Measurements from ENCODE around the gene MVB12B. TPM values are rescaled to one million over a fixed set of nuclear protein-coding genes. Genes with fewer than 3 reads are reported as not detected.

MVB12B gene
- total and polyA plus RNA-seq, 8 donors = 2.6 to 6.7 (median 4.0) TPM

DNA sequence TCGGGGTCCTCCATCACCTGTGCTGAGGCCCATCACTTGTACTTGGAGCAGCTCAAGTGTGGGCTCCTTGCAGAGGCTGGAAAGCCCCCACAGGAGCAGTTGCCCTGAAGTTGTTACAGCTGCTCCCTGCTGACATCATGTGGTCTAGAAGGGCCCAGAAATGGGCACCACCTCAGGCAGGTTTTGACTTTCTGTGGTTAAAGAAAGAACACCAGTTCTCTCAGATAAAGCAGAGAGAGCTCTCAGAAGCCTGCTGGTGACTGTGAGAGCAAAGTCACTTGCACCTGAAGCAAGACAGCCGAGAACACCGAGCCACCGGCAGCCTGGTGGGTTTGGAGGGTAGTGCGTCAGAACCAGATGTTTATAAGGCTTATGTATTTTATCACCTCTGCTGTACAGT lies 70.4 kb downstream of the MVB12B start:
- FAIRE-seq (no peak), DNase-seq (no peak), ATAC-seq (no peak)
- no peak overlapping the region for H3K27ac ChIP-seq
- TF ChIP-seq, protein P1, sequence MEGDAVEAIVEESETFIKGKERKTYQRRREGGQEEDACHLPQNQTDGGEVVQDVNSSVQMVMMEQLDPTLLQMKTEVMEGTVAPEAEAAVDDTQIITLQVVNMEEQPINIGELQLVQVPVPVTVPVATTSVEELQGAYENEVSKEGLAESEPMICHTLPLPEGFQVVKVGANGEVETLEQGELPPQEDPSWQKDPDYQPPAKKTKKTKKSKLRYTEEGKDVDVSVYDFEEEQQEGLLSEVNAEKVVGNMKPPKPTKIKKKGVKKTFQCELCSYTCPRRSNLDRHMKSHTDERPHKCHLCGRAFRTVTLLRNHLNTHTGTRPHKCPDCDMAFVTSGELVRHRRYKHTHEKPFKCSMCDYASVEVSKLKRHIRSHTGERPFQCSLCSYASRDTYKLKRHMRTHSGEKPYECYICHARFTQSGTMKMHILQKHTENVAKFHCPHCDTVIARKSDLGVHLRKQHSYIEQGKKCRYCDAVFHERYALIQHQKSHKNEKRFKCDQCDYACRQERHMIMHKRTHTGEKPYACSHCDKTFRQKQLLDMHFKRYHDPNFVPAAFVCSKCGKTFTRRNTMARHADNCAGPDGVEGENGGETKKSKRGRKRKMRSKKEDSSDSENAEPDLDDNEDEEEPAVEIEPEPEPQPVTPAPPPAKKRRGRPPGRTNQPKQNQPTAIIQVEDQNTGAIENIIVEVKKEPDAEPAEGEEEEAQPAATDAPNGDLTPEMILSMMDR (IDR thresholded peaks at IDR 0.05) = no peak
- 86 to 88% methylated on average over 5 of the region's 5 CpGs for WGBS, 2 donors
- no peaks in the 10 kb centered on the region for H3K27me3 ChIP-seq
- no peaks in the 10 kb centered on the region for H3K4me1 ChIP-seq
- intact Hi-C loops (cut with DNase I) = loop anchor here in 1 of 3 donors (5.0 kb wide), 2 partner anchors 95 to 990 kb away; no protein-coding TSS in a partner anchor
- H3K36me3 ChIP-seq = peaks cover 0 to 8% (median 0%) of the 10 kb centered on the region in 3 donors
- no peak overlapping the region for H3K4me3 ChIP-seq
- H3K9me3 ChIP-seq = no peaks in the 10 kb centered on the region

DNA sequence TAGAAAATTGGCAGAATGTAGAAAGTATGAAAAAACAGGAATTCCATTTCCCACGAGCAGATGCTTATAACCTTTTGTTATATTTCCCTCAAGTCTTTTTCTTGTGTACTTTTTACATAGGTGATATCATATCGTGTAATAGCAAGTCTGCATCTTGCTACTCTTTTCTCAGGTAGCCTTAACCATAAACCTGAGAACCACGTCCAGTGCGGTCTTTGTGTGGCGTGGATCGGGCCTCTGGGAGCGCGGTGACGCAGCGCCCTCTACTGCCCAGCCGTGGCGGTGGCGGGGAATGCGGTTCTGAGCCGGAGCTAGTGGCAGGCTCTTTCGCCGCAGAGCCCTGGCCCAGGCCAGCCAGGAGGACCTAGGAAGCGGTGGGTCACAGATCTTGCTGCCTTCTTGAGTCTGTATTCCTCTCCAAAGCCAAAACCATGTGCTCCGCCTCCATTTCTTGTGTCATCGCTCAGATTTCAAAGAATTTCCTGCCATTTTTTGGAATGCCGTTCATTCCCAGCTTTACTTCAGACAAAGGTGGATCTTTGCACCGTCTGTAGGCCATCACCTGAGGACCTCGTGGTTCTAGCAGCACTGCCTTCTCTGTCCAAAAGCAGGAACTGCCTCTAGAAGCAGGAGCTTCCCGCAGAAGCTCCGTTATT lies 71.9 kb downstream of the MVB12B start:
- WGBS, 2 donors = 22% methylated on average over 25 of the region's 25 CpGs

DNA sequence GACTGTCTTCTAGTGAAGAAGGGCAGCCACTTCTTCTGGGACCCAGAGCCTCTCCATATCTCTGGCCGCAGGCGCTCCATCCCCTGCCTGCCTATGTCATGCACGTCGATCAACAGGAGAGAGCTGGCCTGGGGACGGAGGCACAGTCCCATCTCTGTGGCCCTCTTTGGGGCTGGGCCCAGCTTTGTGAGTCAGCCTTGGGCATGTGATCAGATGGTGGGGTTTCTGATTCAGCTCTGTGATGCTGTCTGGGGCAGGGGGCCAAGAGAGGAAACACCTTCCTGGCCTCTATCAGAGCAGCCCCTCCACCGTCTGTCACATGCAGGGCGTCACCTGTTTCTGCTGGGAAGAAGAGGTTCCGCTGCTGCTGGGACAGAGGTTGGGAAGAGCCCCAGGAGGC lies 72.6 kb downstream of the MVB12B start:
- Histone ChIP-seq H3K4me3 (no peak overlapping the region), H3K36me3 (no peaks in the 10 kb centered on the region), H3K27me3 (no peaks in the 10 kb centered on the region), H3K4me1 (no peaks in the 10 kb centered on the region), H3K9me3 (no peaks in the 10 kb centered on the region), H3K27ac (no peak overlapping the region)
- TF ChIP-seq, protein P1 (IDR thresholded peaks at IDR 0.05) = no peak
- no peak for DNase-seq
- intact Hi-C loops (cut with DNase I) = loop anchor here in 1 of 3 donors (5.0 kb wide), 2 partner anchors 97 to 992 kb away; no protein-coding TSS in a partner anchor
- no peak for FAIRE-seq
- ATAC-seq = no peak
- WGBS, 2 donors = 88 to 97% methylated on average over 8 of the region's 8 CpGs

More for the DNA sequence above, 71.9 kb downstream of the MVB12B start:
- ATAC-seq (peak; percentile 89 to 98 (median 96)), DNase-seq (peak; percentile 54 to 96 (median 78)), FAIRE-seq (no peak)
- no peaks in the 10 kb centered on the region for H3K36me3 ChIP-seq
- intact Hi-C loops (cut with DNase I) = loop anchor here in 1 of 3 donors (5.0 kb wide), 2 partner anchors 96 to 991 kb away; no protein-coding TSS in a partner anchor
- no peaks in the 10 kb centered on the region for H3K27me3 ChIP-seq
- H3K4me3 ChIP-seq = no peak overlapping the region
- no peaks in the 10 kb centered on the region for H3K4me1 ChIP-seq
- H3K27ac ChIP-seq = no peak overlapping the region
- TF ChIP-seq, protein P1 (IDR thresholded peaks at IDR 0.05) = peak; percentile 83 to 96 (median 89)
- H3K9me3 ChIP-seq = no peaks in the 10 kb centered on the region

DNA sequence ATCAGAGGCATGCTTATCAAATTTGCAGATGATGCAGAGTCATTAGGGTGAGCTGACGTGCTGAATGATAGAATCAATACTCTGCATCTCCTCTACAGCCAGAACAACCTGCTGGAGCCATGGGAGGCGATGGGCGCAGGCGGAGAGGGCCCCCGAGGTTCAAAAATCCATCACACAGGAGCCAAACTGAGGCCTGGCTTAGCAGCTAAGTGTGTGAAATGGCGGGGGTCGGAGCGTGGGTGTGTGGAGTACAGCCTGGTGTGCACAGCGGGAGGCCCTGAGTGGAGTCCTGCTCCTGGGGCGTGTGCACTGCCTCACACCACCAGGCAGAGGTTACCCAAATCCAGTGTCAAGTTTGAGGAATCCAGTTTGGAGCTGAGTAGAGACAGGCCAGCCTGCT lies 73.2 kb downstream of the MVB12B start:
- TF ChIP-seq, protein P1 (IDR thresholded peaks at IDR 0.05) = no peak
- Histone ChIP-seq H3K27me3 (no peaks in the 10 kb centered on the region), H3K4me1 (no peaks in the 10 kb centered on the region), H3K36me3 (no peaks in the 10 kb centered on the region), H3K9me3 (no peaks in the 10 kb centered on the region), H3K4me3 (no peak overlapping the region), H3K27ac (no peak overlapping the region)
- FAIRE-seq (no peak), ATAC-seq (no peak), DNase-seq (no peak)
- intact Hi-C loops (cut with DNase I) = loop anchor here in 1 of 3 donors (5.0 kb wide), 2 partner anchors 97 to 992 kb away; no protein-coding TSS in a partner anchor
- WGBS, 2 donors = 92 to 93% methylated on average over 10 of the region's 10 CpGs

DNA sequence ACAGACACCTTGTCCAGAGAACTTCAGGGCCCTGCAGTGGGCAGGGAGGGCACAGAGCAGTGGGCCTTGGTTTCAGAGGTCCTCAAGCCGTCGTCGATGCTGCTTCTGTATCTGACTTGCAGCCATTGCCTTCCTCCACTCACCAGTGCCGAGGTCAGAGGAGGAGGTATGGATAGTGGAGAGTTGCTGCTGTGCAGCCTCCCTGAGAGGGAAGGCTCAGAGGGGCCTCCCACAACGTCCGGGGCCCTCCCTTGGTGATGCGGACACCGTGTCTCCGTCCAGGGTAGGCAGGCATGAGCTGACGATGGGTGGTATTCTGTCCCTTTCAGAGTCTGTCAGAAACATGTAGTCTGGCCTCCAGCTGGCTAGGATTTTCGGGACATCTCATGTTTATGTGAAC lies 73.9 kb downstream of the MVB12B start:
- no peak for DNase-seq
- ATAC-seq = no peak
- Histone ChIP-seq H3K4me1 (no peaks in the 10 kb centered on the region), H3K9me3 (no peaks in the 10 kb centered on the region), H3K27me3 (no peaks in the 10 kb centered on the region), H3K36me3 (no peaks in the 10 kb centered on the region), H3K4me3 (no peak overlapping the region), H3K27ac (no peak overlapping the region)
- no peak for FAIRE-seq
- TF ChIP-seq, protein P1 (IDR thresholded peaks at IDR 0.05) = no peak
- WGBS, 2 donors = 79 to 84% methylated on average over 11 of the region's 11 CpGs
- intact Hi-C loops (cut with DNase I) = no loop called here
